HFF-Myc (cell line): ENCODE results near the gene PLEKHG5.

Experiments used
- DNase-seq: peaks from one replicate; pipeline ENCODE4 v3.0.0-alpha.2; 2011; ENCODE audit warnings: low read depth; ENCODE audit errors: extremely low read depth
- H3K4me3 ChIP-seq: replicated peaks from 2 replicates; pipeline ENCODE4 v1.5.1; 2011; ENCODE audit warnings: low read depth, mild to moderate bottlenecking, control low read depth, low read length
- TF ChIP-seq, protein P1 (sequence below): IDR thresholded peaks from 2 replicates; pipeline ENCODE4 v1.5.1; 2012; ENCODE audit warnings: mild to moderate bottlenecking, low read depth, low read length, control low read depth; ENCODE audit errors: missing control alignments

The PLEKHG5 gene

GRCh38 chr1:6473156-6473555, 18.3 kb downstream of the PLEKHG5 start:
- TF ChIP-seq, protein P1, sequence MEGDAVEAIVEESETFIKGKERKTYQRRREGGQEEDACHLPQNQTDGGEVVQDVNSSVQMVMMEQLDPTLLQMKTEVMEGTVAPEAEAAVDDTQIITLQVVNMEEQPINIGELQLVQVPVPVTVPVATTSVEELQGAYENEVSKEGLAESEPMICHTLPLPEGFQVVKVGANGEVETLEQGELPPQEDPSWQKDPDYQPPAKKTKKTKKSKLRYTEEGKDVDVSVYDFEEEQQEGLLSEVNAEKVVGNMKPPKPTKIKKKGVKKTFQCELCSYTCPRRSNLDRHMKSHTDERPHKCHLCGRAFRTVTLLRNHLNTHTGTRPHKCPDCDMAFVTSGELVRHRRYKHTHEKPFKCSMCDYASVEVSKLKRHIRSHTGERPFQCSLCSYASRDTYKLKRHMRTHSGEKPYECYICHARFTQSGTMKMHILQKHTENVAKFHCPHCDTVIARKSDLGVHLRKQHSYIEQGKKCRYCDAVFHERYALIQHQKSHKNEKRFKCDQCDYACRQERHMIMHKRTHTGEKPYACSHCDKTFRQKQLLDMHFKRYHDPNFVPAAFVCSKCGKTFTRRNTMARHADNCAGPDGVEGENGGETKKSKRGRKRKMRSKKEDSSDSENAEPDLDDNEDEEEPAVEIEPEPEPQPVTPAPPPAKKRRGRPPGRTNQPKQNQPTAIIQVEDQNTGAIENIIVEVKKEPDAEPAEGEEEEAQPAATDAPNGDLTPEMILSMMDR: no peak

DNA sequence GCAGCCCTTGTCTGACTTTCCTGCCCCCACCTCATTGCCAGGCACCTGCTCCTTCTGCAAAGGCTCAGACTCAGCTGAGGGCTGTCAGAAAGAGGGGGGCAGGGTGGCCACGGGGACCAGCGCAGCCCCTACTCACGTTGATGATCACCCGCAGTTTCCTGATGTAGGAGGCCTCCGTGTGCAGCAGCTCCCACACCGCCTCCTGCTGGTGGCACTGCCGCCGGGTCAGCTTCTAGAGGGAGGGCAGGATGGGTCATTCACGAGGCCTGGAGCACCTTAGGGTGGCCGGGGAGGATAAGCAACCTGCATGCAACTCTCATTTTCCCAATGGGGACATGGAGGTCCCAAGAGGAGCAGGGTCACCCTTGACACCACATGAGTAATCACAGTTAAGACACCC, 19.1 kb downstream of the PLEKHG5 start:
- H3K4me3 ChIP-seq: no peak overlapping the region
- TF ChIP-seq, protein P1: peak; percentile 37

More at GRCh38 chr1:6473156-6473555, 18.3 kb downstream of the PLEKHG5 start:
- H3K4me3 ChIP-seq: no peak overlapping the region
- DNase-seq: no peak

DNA sequence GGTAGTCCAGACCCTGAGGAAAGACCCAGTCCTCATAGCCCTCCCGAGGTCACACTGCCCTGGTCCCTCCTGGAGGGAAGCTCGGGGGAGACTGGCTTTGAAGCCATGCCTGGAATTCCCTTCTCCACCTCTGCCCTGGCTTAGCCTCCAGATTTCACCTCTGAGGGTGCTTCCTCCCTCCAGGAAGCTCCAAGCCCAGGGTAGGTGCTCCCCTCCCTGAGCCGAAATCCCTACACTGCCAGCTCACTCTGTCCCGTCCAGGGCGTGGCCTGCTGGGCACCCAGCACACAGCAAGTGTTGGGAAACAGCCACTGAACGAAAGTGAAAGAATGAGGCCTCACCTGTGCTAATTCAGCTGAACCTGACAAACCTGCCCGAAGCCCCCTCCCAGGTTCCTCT, 19.5 kb downstream of the PLEKHG5 start:
- no peak overlapping the region for H3K4me3 ChIP-seq
- TF ChIP-seq, protein P1: no peak

More for the DNA sequence above, 19.1 kb downstream of the PLEKHG5 start:
- DNase-seq: no peak

GRCh38 chr1:6471086-6471969, 20.1 kb downstream of the PLEKHG5 start:
- TF ChIP-seq, protein P1: no peak
- H3K4me3 ChIP-seq: no peak overlapping the region
- DNase-seq: no peak

More for the DNA sequence above, 19.5 kb downstream of the PLEKHG5 start:
- DNase-seq: no peak

- no peak for DNase-seq
- H3K4me3 ChIP-seq: no peak overlapping the region
- TF ChIP-seq, protein P1: no peak
Observed at GRCh38 chr1:6470132-6471085, 21.1 kb downstream of the PLEKHG5 start.

DNA sequence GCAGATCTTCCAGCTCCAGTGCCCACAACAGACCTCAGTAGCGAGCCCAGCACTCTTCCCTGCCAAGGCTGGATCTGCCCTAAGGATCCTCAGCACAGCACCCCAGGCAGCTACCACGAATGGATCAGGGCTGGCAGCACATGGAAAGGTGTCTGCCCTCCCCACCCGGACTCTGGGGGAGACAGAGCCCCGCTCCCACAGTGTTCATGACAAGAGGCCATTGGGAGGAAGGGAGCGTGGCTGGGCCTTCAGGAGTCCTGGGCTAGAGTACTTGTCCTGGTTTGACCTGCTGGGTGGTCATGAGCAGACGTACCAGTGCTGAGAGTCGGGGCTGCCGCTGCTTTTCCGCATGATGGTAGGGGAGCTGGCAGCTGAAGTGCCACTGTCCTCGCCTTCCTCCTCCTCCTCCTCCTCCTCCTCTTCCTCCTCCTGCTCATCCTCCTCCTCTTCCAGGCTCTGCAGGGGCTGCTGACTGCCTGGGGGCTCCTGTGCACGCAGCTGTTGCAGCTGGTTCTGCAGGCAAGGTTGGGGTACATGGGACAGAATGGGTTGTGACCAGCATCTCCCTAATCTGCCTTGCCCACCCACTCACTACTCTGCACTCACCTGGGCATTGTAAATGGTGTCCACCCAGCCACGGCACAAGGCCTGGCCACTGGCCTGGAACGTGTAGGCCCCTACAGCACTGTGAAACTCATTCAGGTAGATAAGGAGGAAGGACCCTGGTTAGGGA, 22.6 kb downstream of the PLEKHG5 start:
- DNase-seq: no peak
- TF ChIP-seq, protein P1: no peak

More for the DNA sequence above, 22.6 kb downstream of the PLEKHG5 start:
- H3K4me3 ChIP-seq: no peak overlapping the region
